ENCODE measurements around the gene WFS1. TPM values are rescaled to one million over a fixed set of nuclear protein-coding genes. Genes with fewer than 3 reads are reported as not detected.

Gene WFS1
- total RNA-seq, 1 donor: 17.0 TPM

DNA sequence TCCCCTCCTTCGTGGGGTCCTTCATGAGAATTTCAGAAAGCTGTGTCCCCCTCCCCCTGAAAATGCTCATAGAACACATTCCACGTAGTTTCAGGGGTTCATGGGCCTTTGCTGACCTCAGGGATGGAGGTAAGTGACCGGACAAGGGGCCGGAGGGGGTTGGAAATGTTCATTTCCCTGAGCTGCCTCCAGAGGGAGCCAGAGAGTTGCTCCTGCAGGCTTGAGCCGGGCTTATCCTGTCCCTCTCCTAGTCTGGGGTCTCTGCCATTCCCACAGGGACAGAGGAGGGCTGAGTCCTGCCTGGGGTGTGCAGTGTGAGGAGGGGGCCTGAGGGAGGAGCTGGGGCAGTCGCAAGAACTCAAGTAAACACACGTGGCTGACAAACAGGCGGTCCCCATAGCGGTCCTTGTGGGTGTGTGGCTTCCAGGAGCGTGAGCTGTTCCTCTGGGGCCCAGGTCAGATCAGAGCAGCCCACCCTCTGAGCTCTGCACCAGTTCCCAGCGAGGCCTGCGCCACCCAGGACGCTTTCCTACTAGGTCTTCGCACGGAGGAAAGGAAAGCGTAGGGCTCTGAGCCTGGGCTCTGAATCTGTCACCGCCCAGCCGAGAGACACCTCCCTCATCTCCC lies 62.5 kb downstream of the WFS1 start:
- Histone ChIP-seq H3K4me2 (ENCODE audit: insufficient read depth, low read length) (no peak overlapping the region), H3K4me3 (ENCODE audit: insufficient read depth, low read length) (no peak overlapping the region), H3K79me2 (ENCODE audit: insufficient read depth, low read length) (no peaks in the 10 kb centered on the region), H3K9me3 (ENCODE audit: low read depth, low read length) (no peaks in the 10 kb centered on the region), H3K27me3 (ENCODE audit: insufficient read depth, low read length) (peaks cover under 1% of the 10 kb centered on the region), H3K4me1 (ENCODE audit: insufficient read depth, low read length) (no peaks in the 10 kb centered on the region), H3K36me3 (ENCODE audit: insufficient read depth, low read length) (no peaks in the 10 kb centered on the region), H2AFZ (ENCODE audit: low read length) (no peak overlapping the region), H3K27ac (ENCODE audit: low read depth, low read length) (no peak overlapping the region), H4K20me1 (ENCODE audit: insufficient read depth, low read length) (no peaks in the 10 kb centered on the region)
- DNase-seq (ENCODE audit: insufficient read length, low spot score, missing footprints): peak; percentile 90
- TF ChIP-seq, protein P1, sequence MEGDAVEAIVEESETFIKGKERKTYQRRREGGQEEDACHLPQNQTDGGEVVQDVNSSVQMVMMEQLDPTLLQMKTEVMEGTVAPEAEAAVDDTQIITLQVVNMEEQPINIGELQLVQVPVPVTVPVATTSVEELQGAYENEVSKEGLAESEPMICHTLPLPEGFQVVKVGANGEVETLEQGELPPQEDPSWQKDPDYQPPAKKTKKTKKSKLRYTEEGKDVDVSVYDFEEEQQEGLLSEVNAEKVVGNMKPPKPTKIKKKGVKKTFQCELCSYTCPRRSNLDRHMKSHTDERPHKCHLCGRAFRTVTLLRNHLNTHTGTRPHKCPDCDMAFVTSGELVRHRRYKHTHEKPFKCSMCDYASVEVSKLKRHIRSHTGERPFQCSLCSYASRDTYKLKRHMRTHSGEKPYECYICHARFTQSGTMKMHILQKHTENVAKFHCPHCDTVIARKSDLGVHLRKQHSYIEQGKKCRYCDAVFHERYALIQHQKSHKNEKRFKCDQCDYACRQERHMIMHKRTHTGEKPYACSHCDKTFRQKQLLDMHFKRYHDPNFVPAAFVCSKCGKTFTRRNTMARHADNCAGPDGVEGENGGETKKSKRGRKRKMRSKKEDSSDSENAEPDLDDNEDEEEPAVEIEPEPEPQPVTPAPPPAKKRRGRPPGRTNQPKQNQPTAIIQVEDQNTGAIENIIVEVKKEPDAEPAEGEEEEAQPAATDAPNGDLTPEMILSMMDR (IDR thresholded peaks at IDR 0.05; ENCODE audit: extremely low read depth, low read depth, low read length): peak; percentile 88

DNA sequence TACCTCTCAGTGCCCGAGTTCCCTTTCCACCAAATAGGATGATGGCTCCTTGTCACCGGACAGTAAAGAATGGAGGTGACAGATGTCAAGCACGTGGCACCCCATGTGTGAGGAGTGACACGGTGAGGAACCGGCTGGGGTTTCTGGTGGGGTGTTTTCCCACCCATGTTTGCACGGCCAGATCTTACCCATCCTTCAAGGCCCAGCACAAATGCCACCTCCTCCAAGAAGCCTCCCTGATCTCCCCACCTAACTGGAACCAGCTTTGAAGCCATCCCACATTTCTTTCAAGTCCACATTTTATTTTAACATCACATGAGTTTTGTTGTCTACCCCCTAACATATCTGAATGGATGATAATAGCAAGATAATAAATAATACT lies 63.0 kb downstream of the WFS1 start:
- H3K79me2 ChIP-seq (ENCODE audit: insufficient read depth, low read length): no peaks in the 10 kb centered on the region
- no peak overlapping the region for H2AFZ ChIP-seq (ENCODE audit: low read length)
- H3K4me2 ChIP-seq (ENCODE audit: insufficient read depth, low read length): no peak overlapping the region
- no peak overlapping the region for H3K4me3 ChIP-seq (ENCODE audit: insufficient read depth, low read length)
- no peak overlapping the region for H3K27ac ChIP-seq (ENCODE audit: low read depth, low read length)
- H4K20me1 ChIP-seq (ENCODE audit: insufficient read depth, low read length): no peaks in the 10 kb centered on the region
- no peaks in the 10 kb centered on the region for H3K4me1 ChIP-seq (ENCODE audit: insufficient read depth, low read length)
- H3K9me3 ChIP-seq (ENCODE audit: low read depth, low read length): no peaks in the 10 kb centered on the region
- no peak for DNase-seq (ENCODE audit: insufficient read length, low spot score, missing footprints)
- H3K36me3 ChIP-seq (ENCODE audit: insufficient read depth, low read length): no peaks in the 10 kb centered on the region
- TF ChIP-seq, protein P1 (IDR thresholded peaks at IDR 0.05; ENCODE audit: extremely low read depth, low read depth, low read length): no peak
- H3K27me3 ChIP-seq (ENCODE audit: insufficient read depth, low read length): peaks cover 6% of the 10 kb centered on the region

DNA sequence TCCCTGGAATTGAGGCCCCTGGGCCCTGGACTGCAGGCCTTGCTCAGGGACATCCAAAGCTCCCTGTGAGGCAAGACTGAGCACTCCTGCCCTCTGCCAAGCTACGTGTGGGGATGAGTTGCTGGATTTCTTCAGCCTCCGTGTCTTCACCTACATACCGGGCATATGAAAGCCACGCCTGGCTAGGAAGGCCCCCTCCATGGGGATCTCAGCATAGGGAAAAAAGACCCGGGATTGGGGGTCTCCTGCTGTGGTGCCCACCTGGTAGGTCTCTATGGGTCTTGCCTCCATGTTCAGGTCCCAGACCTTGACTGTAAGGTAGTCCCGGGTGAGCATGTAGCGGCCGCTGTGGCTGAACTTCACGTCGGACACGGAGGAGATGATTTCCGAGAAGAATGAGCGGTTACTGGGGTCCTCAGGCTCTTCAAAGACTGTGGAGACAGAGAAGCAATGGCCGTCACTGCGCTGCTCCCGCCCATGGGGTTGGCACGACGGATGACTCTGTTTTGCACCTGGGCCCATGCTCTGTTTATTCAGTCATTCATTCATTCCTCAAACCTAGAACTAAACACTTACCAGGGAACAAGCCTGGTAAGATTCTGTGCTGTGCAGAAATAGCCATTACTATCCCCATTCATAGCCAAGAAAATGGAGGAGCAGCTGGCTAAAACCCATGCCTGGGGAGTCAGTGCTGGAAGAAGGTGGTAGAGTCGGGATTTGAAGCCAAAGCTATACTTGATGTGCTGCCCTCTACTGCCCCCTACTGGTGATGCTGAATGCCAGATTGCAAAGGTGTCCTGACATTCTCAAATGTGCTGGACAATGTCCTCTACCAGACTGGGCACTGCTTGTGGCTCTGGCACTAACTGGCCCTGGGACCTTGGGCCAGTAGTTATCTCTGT lies 63.9 kb downstream of the WFS1 start:
- no peaks in the 10 kb centered on the region for H4K20me1 ChIP-seq (ENCODE audit: insufficient read depth, low read length)
- H3K4me3 ChIP-seq (ENCODE audit: insufficient read depth, low read length): no peak overlapping the region
- H2AFZ ChIP-seq (ENCODE audit: low read length): no peak overlapping the region
- no peak overlapping the region for H3K4me2 ChIP-seq (ENCODE audit: insufficient read depth, low read length)
- peaks cover 14% of the 10 kb centered on the region for H3K27me3 ChIP-seq (ENCODE audit: insufficient read depth, low read length)
- no peaks in the 10 kb centered on the region for H3K36me3 ChIP-seq (ENCODE audit: insufficient read depth, low read length)
- DNase-seq (ENCODE audit: insufficient read length, low spot score, missing footprints): no peak
- H3K79me2 ChIP-seq (ENCODE audit: insufficient read depth, low read length): no peaks in the 10 kb centered on the region
- no peak overlapping the region for H3K27ac ChIP-seq (ENCODE audit: low read depth, low read length)
- TF ChIP-seq, protein P1 (IDR thresholded peaks at IDR 0.05; ENCODE audit: extremely low read depth, low read depth, low read length): peak; percentile 56
- no peaks in the 10 kb centered on the region for H3K4me1 ChIP-seq (ENCODE audit: insufficient read depth, low read length)
- H3K9me3 ChIP-seq (ENCODE audit: low read depth, low read length): no peaks in the 10 kb centered on the region

Measured in osteoblast (primary cell).